HG02884 (cell line): ENCODE measurements around the gene TNKS1BP1.

ENCODE experiments used
- ATAC-seq: cut with Tn5 transposase; IDR thresholded peaks from one replicate; pipeline ENCODE4 v1.9.1; 2021; ENCODE audit warnings: mild to moderate bottlenecking, moderate library complexity; ENCODE audit not compliant: unreplicated experiment

Gene TNKS1BP1

GRCh38 chr11:57332694-57333440 is 8.1 kb upstream of the TNKS1BP1 start:
- ATAC-seq: no peak

DNA sequence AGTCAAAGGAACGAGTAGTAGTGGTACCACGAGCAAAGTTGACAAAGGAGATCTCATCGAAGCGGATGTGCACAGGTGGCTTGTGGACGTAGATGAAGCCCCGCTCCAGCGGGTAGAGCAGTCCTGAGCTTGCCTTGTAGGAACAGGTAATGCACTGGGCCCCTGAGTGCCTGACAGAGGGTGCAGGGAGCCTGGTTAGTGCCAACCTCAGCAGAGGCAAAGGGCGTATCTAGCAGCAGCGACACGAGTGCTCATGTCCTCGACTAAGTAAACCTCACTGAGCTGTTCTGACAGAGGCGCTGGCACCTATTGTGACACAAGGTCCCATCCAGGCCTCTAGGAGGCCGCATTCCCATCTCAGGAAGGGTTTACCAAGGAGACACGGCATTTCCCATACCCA is 7.0 kb upstream of the TNKS1BP1 start:
- ATAC-seq: no peak

DNA sequence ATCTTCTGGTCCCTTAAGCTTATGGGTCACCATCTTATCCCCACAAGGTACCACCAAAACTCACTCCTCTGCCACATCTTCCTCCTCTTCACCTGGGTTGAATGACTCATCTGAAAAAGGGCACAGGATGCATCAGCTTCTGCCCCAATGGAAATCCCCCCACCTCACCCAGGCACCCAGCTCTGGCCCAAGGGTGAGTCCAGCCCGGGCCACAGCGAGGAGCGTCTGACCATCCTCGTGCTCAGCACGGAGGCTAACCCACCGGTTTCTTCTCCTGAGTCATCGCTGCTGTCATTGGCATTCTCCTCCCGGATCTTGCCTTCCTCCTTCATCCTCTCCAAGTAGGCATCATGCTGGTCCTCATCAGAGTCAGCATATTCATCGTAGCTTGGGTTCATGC is 5.3 kb upstream of the TNKS1BP1 start:
- ATAC-seq: no peak

- no peak for ATAC-seq
These were observed 3.0 kb upstream of the TNKS1BP1 start for GRCh38 chr11:57327721-57328120.

- ATAC-seq: no peak
These were observed 940 bp upstream of the TNKS1BP1 start for GRCh38 chr11:57325735-57326048.

DNA sequence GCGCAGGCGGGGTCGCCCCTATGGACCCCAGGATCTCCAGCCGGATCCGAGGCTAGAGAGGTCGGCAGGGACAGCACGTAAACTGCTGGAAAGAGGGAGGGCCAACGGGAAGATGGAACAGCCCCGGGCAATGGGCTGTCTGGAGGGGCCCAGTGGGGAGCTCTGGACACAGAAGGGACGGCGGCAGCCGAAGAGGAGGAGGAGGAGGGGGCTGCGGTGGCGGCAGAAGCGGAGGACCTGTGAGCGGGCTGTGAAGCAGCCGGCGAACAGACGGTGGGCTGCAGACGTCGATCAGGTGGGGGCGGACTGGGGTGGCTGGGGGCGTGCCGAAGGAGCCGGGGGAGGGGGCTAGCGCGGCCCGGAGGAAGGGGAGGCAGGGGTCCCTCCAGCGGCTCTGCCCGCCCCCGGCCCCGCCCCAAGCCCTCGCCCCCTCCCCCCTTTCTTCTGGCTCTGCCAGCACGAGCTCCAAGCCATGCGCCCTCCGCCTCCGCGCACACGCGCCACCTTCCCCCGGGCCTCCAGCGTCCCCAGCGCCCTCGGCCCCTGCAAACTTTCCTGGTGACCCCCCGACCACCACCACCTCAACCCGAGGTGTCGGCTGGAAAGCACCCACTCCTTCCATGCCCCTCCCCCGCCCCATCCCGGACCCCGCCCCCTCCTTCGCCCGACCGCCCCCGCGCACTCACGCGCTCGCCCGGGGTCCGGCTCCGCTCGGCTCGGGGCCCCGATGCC is 432 bp downstream of the TNKS1BP1 start:
- ATAC-seq: peak; percentile 1

- no peak for ATAC-seq
These were observed 948 bp downstream of the TNKS1BP1 start for GRCh38 chr11:57323855-57324153.

DNA sequence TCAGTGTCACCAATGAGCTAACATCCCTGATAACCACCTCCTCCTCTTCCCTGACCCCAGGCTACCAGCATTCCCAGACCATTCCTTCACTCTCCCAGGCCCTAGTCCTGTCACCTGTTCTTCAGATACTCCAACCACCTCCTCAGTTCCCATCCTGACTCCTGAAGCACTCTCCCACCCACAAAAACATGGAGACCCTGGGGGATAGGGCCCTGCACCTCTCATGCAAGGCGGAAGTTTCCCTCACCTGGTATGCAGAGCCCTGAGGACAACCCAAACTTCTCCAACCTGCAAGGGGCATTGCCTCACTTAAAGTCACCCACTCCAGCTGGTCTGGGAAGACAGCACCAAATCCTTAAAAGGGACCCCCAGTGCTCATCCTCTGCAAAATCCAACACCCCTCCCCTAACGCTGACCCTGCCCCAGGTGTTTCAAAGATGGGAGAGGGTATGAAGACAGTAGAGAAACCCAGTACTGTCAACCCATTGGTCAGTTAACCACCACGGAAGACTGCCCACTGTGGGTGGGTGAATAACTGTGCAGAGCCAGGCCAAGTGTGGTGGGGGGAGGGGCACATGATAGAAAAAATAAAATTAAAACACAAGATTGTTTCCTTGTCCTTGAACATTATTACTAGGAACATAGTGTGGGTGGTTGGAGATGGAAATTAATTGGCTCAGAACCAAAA is 1.4 kb downstream of the TNKS1BP1 start:
- ATAC-seq: no peak

DNA sequence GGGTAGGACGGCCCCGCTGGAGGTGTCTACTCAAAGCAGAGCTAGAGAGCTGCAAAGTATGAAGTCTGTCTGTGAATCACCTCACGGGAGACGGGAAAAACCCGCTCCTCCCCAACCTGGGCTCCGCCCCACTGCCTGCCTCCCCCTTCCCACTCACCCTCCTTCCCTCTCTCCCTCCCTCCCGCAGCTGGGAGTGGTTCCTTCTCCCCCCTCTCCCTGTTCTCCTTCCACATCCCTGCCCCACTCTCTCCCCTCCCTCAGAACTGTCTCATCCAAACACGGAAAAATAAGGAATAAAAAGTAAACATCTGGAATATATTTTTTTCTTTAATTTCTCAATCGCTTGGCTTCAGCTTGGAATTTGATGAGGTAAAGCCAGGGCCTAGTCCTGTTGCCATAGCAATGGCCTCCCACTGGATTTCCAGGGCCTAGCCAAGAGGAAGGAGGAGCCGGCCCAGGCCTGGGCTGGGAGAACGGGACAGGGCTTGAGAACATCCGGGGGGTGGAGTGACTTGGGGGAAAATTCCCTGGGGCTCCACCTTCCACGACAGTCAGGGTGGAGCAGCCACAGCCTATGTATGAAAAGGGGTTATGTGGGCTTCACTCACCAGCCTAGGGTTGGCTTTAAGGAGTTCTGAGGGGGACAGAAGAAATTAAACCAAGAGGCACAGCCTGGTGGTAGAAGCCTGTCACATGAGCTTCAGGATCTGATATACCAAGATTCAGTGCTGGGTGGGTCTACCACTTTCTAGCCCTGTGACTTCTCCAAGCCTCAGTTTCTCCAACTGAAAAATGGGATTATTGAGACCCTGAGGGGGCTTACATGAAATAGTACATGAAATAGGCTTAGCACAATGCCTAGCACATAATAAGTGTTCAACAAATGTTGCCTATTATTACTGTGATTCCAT is 2.2 kb downstream of the TNKS1BP1 start:
- no peak for ATAC-seq

DNA sequence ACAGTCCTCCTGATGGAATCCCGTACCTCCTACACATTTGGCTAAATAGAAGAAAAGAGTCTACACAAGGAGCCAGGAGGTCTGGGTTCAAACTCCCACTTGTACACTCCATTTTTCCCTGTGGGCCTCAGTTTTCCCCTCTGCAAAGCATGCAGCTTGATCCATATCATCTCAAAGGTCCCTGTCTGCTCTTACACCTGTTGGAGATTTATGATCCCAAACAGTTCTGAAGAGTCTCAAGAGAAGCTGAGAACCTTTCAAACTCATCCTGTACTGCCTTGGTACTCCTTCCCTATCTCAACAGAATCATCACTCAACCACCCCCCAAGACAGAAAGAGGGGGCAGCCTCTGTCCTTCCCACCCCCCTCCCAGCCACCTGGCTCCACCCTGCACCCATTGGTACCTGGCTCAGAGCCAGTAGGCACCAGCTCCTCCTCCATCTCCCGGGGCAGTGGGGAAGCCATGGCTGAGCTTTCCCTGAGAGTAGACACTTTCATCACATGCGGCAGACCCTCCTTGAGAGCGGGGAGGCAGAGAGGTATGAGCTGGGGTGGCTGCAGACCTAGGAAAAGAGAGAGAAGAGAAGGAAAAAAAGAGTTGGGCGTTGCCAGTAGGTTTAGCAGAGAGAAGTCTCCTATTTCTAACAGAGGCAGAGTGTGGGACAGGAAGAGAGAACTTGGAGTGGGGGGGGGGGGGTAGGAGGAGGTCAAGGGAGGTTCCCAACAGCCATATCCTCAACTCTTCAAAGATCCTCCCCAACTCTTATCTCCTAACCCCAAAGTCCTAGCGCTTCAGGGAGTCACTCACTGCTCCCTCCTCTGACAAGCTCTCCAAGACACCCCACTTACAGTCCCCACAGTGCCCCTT is 3.1 kb downstream of the TNKS1BP1 start:
- no peak for ATAC-seq

- no peak for ATAC-seq
These were observed 3.9 kb downstream of the TNKS1BP1 start for GRCh38 chr11:57320719-57321387.

- no peak for ATAC-seq
These were observed 4.6 kb downstream of the TNKS1BP1 start for GRCh38 chr11:57320067-57320718.

GRCh38 chr11:57318178-57318577 is 6.6 kb downstream of the TNKS1BP1 start:
- ATAC-seq: no peak

GRCh38 chr11:57316017-57316416 is 8.7 kb downstream of the TNKS1BP1 start:
- no peak for ATAC-seq

DNA sequence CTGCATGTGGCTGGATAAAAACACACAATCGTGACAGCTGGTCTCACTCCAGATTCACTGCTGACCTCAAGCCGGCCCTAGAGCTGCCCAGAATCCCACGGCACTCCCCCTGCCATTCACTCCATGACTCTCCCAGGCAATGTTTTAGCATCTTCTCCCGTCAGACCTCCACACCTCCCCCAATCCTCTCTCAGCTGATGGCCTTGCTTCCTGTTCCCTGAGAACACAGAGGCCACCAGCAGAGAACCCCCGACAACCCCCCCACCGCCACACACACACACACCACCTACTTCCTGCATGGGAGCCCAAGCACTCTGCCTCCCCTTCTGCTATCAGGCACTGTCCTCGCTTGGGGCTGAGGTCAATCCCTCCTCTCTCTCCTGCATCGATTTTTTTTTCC is 9.3 kb downstream of the TNKS1BP1 start:
- no peak for ATAC-seq

- no peak for ATAC-seq
These were observed 10.4 kb downstream of the TNKS1BP1 start for GRCh38 chr11:57314221-57314973.

GRCh38 chr11:57313788-57314135 is 11.0 kb downstream of the TNKS1BP1 start:
- no peak for ATAC-seq

DNA sequence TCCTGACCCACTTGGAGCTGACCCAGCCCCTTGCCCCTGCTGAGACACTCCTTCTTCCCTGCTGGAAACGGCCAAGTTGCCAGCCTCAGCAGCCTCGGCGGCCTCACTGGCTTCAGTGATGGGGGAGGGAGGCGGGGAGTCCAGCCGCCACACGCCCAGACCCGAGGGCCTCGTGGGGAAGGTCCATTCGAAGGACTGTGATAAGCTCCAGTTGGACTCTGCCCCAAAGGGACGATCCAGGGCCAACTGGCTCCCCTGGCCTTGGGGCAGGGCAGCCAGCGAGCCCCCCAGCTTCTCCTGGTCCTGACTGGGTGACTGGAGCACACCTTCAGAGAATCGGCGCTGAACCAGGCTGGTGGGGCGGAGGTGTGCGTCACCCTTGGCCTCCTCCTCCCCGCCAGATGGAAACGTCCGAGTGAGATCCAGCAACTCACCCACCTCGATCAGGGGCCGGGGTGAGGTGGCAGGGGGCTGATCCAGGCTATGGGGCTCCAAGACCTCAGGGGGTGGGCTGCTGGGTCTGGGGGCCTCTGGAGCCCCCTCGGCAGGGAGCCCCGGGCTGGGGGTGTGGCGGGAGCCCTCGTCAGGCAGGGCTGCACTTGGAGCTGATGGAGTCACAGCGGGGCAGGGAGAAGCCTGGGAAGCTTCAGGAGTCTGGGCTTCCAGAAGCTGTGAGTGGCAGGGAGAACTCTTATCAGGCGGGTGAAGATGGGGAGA is 11.5 kb downstream of the TNKS1BP1 start:
- no peak for ATAC-seq
